GM18951 (cell line): ENCODE results near the gene CX3CR1.

ENCODE experiments used
- POLR2A ChIP-seq: IDR thresholded peaks from 4 replicates; pipeline ENCODE4 v1.6.1; 2011; ENCODE audit warnings: mild to moderate bottlenecking; ENCODE audit not compliant: insufficient read length, insufficient read depth; ENCODE audit errors: extremely low read depth
- in situ Hi-C: fragments of 300-500 bp; cut with MboI; formaldehyde crosslinking; loops from one replicate; pipeline ENCODE4 v1.12.0; 2022; ENCODE audit warnings: low sequenced_read_pairs, mixed read lengths, inconsistent platforms; ENCODE audit not compliant: unreplicated experiment

The CX3CR1 gene

DNA sequence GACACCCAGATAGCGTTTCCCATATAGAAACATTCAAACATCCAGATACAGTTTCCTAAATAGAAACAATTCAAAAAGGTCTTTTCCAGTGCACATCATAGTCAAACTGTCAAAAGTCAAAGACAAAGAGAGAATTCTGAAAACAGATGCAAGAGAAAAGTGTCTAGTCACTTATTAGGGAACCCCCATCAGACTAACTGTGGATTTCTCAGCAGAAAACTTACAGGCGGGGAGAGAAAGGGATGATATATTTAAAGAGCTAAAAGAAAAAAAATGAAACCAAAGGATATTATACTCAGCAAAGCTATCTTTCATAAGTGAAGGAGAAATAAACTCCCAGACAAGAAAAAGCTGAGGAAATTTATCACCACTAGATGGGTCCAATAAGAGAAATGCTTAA is 22.3 kb upstream of the CX3CR1 start:
- no peak for TF ChIP-seq POLR2A
- in situ Hi-C loops: no loop called here

- in situ Hi-C loops: loop anchor here (10.0 kb wide), 1 partner anchor 86 kb away; the partner anchor contains the start of gene SLC25A38
- TF ChIP-seq POLR2A: no peak
These were observed 19.4 kb upstream of the CX3CR1 start for GRCh38 chr3:39299279-39299678.

GRCh38 chr3:39296197-39297077 is 16.6 kb upstream of the CX3CR1 start:
- no peak for TF ChIP-seq POLR2A
- in situ Hi-C loops: loop anchor here (10.0 kb wide), 1 partner anchor 88 kb away; the partner anchor contains the start of gene SLC25A38

- TF ChIP-seq POLR2A: no peak
- in situ Hi-C loops: loop anchor here (10.0 kb wide), 1 partner anchor 90 kb away; the partner anchor contains the start of gene SLC25A38
These were observed 15.4 kb upstream of the CX3CR1 start for GRCh38 chr3:39295184-39295775.

- no peak for TF ChIP-seq POLR2A
- in situ Hi-C loops: loop anchor here (10.0 kb wide), 1 partner anchor 90 kb away; the partner anchor contains the start of gene SLC25A38
These were observed 14.8 kb upstream of the CX3CR1 start for GRCh38 chr3:39294446-39295183.

DNA sequence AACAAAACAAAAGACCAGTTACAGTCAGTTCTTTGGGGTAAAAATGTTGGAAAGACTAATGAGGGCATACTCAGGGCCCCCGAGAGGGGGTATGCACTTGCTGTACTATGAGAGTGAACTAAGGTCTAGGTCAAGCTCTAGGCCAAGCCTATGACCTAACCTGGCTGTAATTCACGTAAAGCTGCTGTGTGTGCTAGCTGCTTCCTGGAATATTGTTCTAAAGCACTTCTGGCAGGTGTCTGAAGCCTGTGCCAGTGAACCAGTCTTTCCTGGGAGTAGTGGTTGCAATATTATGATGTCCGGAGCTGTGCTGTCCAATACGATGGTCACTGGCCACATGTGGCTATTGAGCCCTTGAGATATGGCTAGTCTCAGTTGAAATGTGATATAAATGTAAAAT is 13.1 kb upstream of the CX3CR1 start:
- TF ChIP-seq POLR2A: no peak
- in situ Hi-C loops: loop anchor here (10.0 kb wide), 1 partner anchor 92 kb away; the partner anchor contains the start of gene SLC25A38

DNA sequence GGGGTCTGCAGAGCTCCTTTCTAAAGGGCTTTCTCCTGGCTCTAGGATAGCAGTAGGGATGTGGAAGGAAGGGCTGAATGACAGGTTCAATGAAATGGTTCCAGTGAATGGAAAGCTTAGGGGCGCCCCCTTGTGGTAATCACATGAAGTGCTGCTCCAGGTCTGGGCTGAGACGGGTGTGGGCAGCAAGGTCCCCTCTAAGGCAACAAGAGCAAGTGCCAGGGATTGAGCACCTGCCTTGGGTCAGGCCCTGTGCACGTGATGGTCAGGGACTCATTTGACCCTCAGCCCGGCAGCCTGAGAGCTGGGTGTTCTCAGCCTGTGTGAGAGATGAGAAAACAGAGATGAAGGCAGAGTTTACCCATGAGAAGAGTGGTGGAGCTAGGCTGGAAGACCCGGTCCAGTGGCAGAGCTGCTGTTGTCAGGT is 12.1 kb upstream of the CX3CR1 start:
- in situ Hi-C loops: loop anchor here (10.0 kb wide), 1 partner anchor 93 kb away; the partner anchor contains the start of gene SLC25A38

GRCh38 chr3:39290255-39290654 is 10.4 kb upstream of the CX3CR1 start:
- no peak for TF ChIP-seq POLR2A

More for the DNA sequence above, 12.1 kb upstream of the CX3CR1 start:
- TF ChIP-seq POLR2A: no peak

DNA sequence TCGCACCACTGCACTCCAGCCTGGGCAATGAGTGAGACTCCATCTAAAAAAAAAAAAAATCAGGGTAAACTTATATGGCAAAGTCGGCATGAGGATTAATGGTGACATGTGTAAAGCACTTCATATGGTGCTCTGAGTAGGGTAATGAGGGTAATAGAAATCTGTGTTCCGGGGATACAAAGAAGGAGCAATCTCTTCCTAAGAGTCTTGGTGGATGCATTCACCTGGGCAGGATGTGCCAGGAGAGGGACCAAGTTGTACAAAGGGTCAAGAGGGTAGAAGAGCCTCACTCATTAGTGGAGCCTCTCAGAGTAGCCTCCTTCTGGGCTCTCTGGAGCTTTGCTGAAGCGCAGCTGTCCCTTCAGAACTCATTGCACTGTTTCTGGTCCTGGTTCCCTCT is 9.3 kb upstream of the CX3CR1 start:
- no peak for TF ChIP-seq POLR2A
- in situ Hi-C loops: no loop called here

More at GRCh38 chr3:39290255-39290654, 10.4 kb upstream of the CX3CR1 start:
- in situ Hi-C loops: loop anchor here (10.0 kb wide), 1 partner anchor 95 kb away; the partner anchor contains the start of gene SLC25A38

DNA sequence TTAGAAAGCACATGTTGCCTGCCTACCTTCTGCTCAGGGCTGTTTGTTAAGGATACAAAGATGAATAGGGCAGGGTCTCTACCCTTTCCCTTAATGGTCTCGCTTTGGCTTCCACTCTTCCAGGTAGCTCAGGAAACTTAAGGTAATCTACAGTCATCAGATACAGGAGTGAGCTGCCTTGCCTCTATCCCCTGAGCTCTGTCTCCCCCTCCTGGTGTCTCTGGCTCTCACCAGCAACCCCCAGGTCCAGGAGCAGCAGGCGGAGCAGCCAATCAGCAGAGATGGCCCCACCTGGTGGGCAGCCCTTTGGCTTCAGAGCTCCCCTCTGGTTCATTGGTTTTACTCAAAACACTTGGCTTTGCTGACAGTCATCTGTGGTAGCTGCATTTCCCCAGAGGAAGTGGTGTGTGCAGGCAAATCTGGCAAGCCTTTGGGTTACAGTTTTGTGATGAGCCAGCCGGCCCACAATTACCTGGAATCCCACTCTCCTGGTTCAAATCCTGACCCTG is 8.5 kb upstream of the CX3CR1 start:
- in situ Hi-C loops: no loop called here

GRCh38 chr3:39287216-39288164 is 7.7 kb upstream of the CX3CR1 start:
- in situ Hi-C loops: no loop called here
- no peak for TF ChIP-seq POLR2A

More for the DNA sequence above, 8.5 kb upstream of the CX3CR1 start:
- no peak for TF ChIP-seq POLR2A

GRCh38 chr3:39286771-39287170 is 6.9 kb upstream of the CX3CR1 start:
- in situ Hi-C loops: no loop called here
- no peak for TF ChIP-seq POLR2A
